GM19025 (cell line): ENCODE results near the gene SAA4.
"Not testable (repeated sequence)": the region's sequence is repeated elsewhere in the genome, so short reads cannot be mapped to it uniquely, and the experiment has no call there.

Experiments
- ATAC-seq: cut with Tn5 transposase; IDR thresholded peaks from one replicate; pipeline ENCODE4 v1.9.1; 2021; ENCODE audit warnings: mild to moderate bottlenecking, low read depth, moderate library complexity; ENCODE audit not compliant: unreplicated experiment

The SAA4 gene

GRCh38 chr11:18248561-18248960 lies 12.0 kb upstream of the SAA4 start, which contains the start of gene SAA2:
TSS of gene SAA2 (minus strand) at chr11:18248668. CDS start at chr11:18248011, 657 bp downstream.
- no peak for ATAC-seq

GRCh38 chr11:18247191-18247581 lies 10.6 kb upstream of the SAA4 start:
- peak; percentile 4 for ATAC-seq

- peak; percentile 72 for ATAC-seq
Observed at GRCh38 chr11:18246379-18247190, 10.0 kb upstream of the SAA4 start.

GRCh38 chr11:18245396-18245795 lies 8.8 kb upstream of the SAA4 start:
- no peak for ATAC-seq

GRCh38 chr11:18243783-18244362 lies 7.3 kb upstream of the SAA4 start:
- ATAC-seq, result no peak

GRCh38 chr11:18239655-18240054 lies 3.1 kb upstream of the SAA4 start:
- no peak for ATAC-seq

- ATAC-seq, result no peak
Observed at GRCh38 chr11:18235394-18236334, 938 bp downstream of the SAA4 start.

- no peak for ATAC-seq
Observed at GRCh38 chr11:18233912-18234311, 2.7 kb downstream of the SAA4 start.

- no peak for ATAC-seq
Observed at GRCh38 chr11:18230859-18231258, 5.7 kb downstream of the SAA4 start.

GRCh38 chr11:18229501-18229900 lies 7.1 kb downstream of the SAA4 start:
- peak; percentile 95 for ATAC-seq

- ATAC-seq, result no peak
Observed at GRCh38 chr11:18225913-18226312, 10.7 kb downstream of the SAA4 start.

- no peak for ATAC-seq
Observed at GRCh38 chr11:18223591-18224387, 12.8 kb downstream of the SAA4 start.

GRCh38 chr11:18222814-18223421 lies 13.7 kb downstream of the SAA4 start:
- no peak for ATAC-seq

- no peak for ATAC-seq
Observed at GRCh38 chr11:18221274-18221876, 15.2 kb downstream of the SAA4 start.

- ATAC-seq, result no peak
Observed at GRCh38 chr11:18209058-18209457, 27.5 kb downstream of the SAA4 start.

- no peak for ATAC-seq
Observed at GRCh38 chr11:18204771-18205170, 31.8 kb downstream of the SAA4 start.

- no peak for ATAC-seq
Observed at GRCh38 chr11:18204220-18204619, 32.4 kb downstream of the SAA4 start.

GRCh38 chr11:18203723-18204122 lies 32.9 kb downstream of the SAA4 start:
- no peak for ATAC-seq

GRCh38 chr11:18197738-18198137 lies 38.9 kb downstream of the SAA4 start:
- ATAC-seq, result not testable (repeated sequence)
